HepG2 (cell line): ENCODE data around the gene TCAP. TPM values are rescaled to one million over a fixed set of nuclear protein-coding genes. Genes with fewer than 3 reads are reported as not detected.

Experiments used
- FOSL1 ChIP-seq: sonication (generic); formaldehyde crosslinking; IDR thresholded peaks from 2 replicates; pipeline ENCODE4 v1.9.0; 2021; ENCODE audit warnings: missing genetic modification reagents, borderline replicate concordance
- IRX3 ChIP-seq: sonication (generic); formaldehyde crosslinking; IDR thresholded peaks from 2 replicates; pipeline ENCODE4 v1.8.1; 2023; ENCODE audit warnings: mild to moderate bottlenecking, low read depth, missing genetic modification reagents, borderline replicate concordance
- KDM5B ChIP-seq: sonication (generic); formaldehyde crosslinking; IDR thresholded peaks from 2 replicates; pipeline ENCODE4 v1.4.0; 2020; ENCODE audit warnings: missing genetic modification reagents, mild to moderate bottlenecking, borderline replicate concordance
- MBNL3 ChIP-seq: fragments of 250-450 bp; sonication (Bioruptor Pico); conservative IDR thresholded peaks from 2 replicates; pipeline ENCODE4 v1.8.0; 2022; ENCODE audit warnings: mild to moderate bottlenecking, inconsistent platforms
- NFE2 ChIP-seq: sonication (generic); formaldehyde crosslinking; IDR thresholded peaks from 2 replicates; pipeline ENCODE4 v1.4.0; 2020; ENCODE audit warnings: missing genetic modification reagents
- NONO ChIP-seq, 2 experiments: fragments of 450-650 bp in 1 of 2; sonication (generic) in 1 of 2; formaldehyde crosslinking in 1 of 2; IDR thresholded peaks in 1 of 2; conservative IDR thresholded peaks in 1 of 2; 2 replicates each; pipeline versions ENCODE4 v1.6.1 to v1.8.0; 2017 to 2022; ENCODE audit warnings: mild to moderate bottlenecking in 1 of 2, missing genetic modification reagents in 1 of 2, moderate library complexity in 1 of 2
- NR0B2 ChIP-seq: sonication (generic); formaldehyde crosslinking; IDR thresholded peaks from 2 replicates; pipeline ENCODE4 v1.4.0; 2020; ENCODE audit warnings: mild to moderate bottlenecking, missing genetic modification reagents
- SAFB2 ChIP-seq: sonication (generic); formaldehyde crosslinking; IDR thresholded peaks from 2 replicates; pipeline ENCODE4 v1.5.1; 2020; ENCODE audit warnings: missing genetic modification reagents, low read depth, mild to moderate bottlenecking, borderline replicate concordance
- SIN3A ChIP-seq: IDR thresholded peaks from 2 replicates; pipeline ENCODE4 v1.6.1; 2011; ENCODE audit warnings: low read depth, mild to moderate bottlenecking, control low read depth, low read length, borderline replicate concordance
- SP5 ChIP-seq: IDR thresholded peaks from 2 replicates; pipeline ENCODE4 v1.6.1; 2016; ENCODE audit warnings: low read depth, borderline replicate concordance
- SRSF1 ChIP-seq: fragments of 200-400 bp; formaldehyde crosslinking; optimal IDR thresholded peaks from 2 replicates; pipeline ENCODE3; 2017; ENCODE audit warnings: mild to moderate bottlenecking, low read depth, low read length, moderate library complexity
- TFAP4 ChIP-seq: sonication (generic); IDR thresholded peaks from 2 replicates; pipeline ENCODE4 v1.6.1; 2016; ENCODE audit warnings: low read depth, borderline replicate concordance
- ZBED4 ChIP-seq: sonication (generic); formaldehyde crosslinking; IDR thresholded peaks from 2 replicates; pipeline ENCODE4 v1.4.0; 2020; ENCODE audit warnings: missing genetic modification reagents, borderline replicate concordance
- ZBTB44 ChIP-seq: sonication (generic); formaldehyde crosslinking; IDR thresholded peaks from 2 replicates; pipeline ENCODE4 v1.4.0; 2020; ENCODE audit warnings: missing genetic modification reagents
- ZNF235 ChIP-seq: sonication (generic); formaldehyde crosslinking; IDR thresholded peaks from 2 replicates; pipeline ENCODE4 v1.8.1; 2023; ENCODE audit warnings: mild to moderate bottlenecking, missing genetic modification reagents, borderline replicate concordance
- ZNF33A ChIP-seq: sonication (generic); formaldehyde crosslinking; IDR thresholded peaks from 2 replicates; pipeline ENCODE4 v1.5.1; 2020; ENCODE audit warnings: missing genetic modification reagents, mild to moderate bottlenecking, moderate library complexity, borderline replicate concordance
- ZNF615 ChIP-seq: sonication (generic); formaldehyde crosslinking; IDR thresholded peaks from 2 replicates; pipeline ENCODE4 v1.5.0; 2020; ENCODE audit warnings: mild to moderate bottlenecking, missing genetic modification reagents, borderline replicate concordance
- ZNF768 ChIP-seq: sonication (generic); formaldehyde crosslinking; IDR thresholded peaks from 2 replicates; pipeline ENCODE4 v1.4.0; 2020; ENCODE audit warnings: missing genetic modification reagents
- ZNF772 ChIP-seq: sonication (generic); formaldehyde crosslinking; IDR thresholded peaks from 2 replicates; pipeline ENCODE4 v1.5.0; 2020; ENCODE audit warnings: mild to moderate bottlenecking, missing genetic modification reagents
- polyA plus RNA-seq, 8 experiments: library from polyadenylated mRNA; depleted of rRNA in 3 of 8; stranded (reverse) in 7 of 8; unstranded in 1 of 8; fragments of >200 nt; fragmentation: Illumina TruSeq in 4 of 8; extraction: Trizol in 4 of 8; gene quantifications; 2 replicates each; pipeline versions ENCODE4 v1.2.1 to v1.2.3, GENCODE V29; 2011 to 2016; ENCODE audit warnings: low read depth in 4 of 8, missing spikeins in 1 of 8, mixed read lengths in 1 of 8; ENCODE audit not compliant: insufficient read depth in 1 of 8
- total RNA-seq, 5 experiments: library from RNA; depleted of rRNA; stranded (reverse); fragments of >200 nt; fragmentation: Illumina TruSeq; extraction: Trizol; gene quantifications; 2 replicates each; pipeline ENCODE4 v1.2.3, GENCODE V29; 2016; ENCODE audit warnings: low read depth in 1 of 5

TCAP gene
- total and polyA plus RNA-seq, 2 of the 13 experiments (the other 11 are each of a cell fraction or from before 2014, with no cell fraction given) = 0.24 to 0.65 TPM

GRCh38 chr17:39700148-39700987, 35.2 kb downstream of the TCAP start (continued):
- TF ChIP-seq IRX3 (CRISPR knock-in tag) (0 out of 2 replicates have a peak, but pooled peaks have one; percentile 39), NONO (IDR thresholded peaks at IDR 0.05) (no peak), NONO (CRISPR knock-in tag; conservative IDR thresholded peaks at IDR 0.05) (peak; percentile 15; the same call in 1 of the 2 replicates), NFE2 (CRISPR knock-in tag) (no peak), ZNF772 (CRISPR knock-in tag) (0 out of 2 replicates have a peak, but pooled peaks have one; percentile 7), ZNF615 (no peak), KDM5B (CRISPR knock-in tag) (peak; percentile 59; the same call in 1 of the 2 replicates), ZNF33A (no peak), ZBTB44 (CRISPR knock-in tag) (0 out of 2 replicates have a peak, but pooled peaks have one; percentile 17), ZBED4 (CRISPR knock-in tag) (no peak), SIN3A (0 out of 2 replicates have a peak, but pooled peaks have one; percentile 59), FOSL1 (no peak), MBNL3 (no peak), SRSF1 (peak; percentile 72), SAFB2 (CRISPR knock-in tag) (peak; percentile 71; the same call in 1 of the 2 replicates), ZNF235 (CRISPR knock-in tag) (0 out of 2 replicates have a peak, but pooled peaks have one; percentile 29), NR0B2 (CRISPR knock-in tag) (0 out of 2 replicates have a peak, but pooled peaks have one; percentile 19), SP5 (no peak), ZNF768 (CRISPR knock-in tag) (peak; percentile 16; the same call in 1 of the 2 replicates), TFAP4 (no peak)
